Hepatic stellate cell (primary cell): Measurements from ENCODE around the gene GMDS.

Experiments used
- DNase-seq: peaks from one replicate; pipeline ENCODE4 v3.0.0; 2011; ENCODE audit warnings: low spot score

Gene GMDS

GRCh38 chr6:2205396-2205795 lies 40.0 kb downstream of the GMDS start:
- no peak for DNase-seq

GRCh38 chr6:2204272-2204671 lies 41.1 kb downstream of the GMDS start:
- DNase-seq = no peak

GRCh38 chr6:2203264-2203663 lies 42.1 kb downstream of the GMDS start:
- DNase-seq = no peak

- DNase-seq = no peak
These were observed 47.4 kb downstream of the GMDS start for GRCh38 chr6:2197984-2198383.

GRCh38 chr6:2197177-2197671 lies 48.2 kb downstream of the GMDS start:
- DNase-seq = no peak

GRCh38 chr6:2196079-2196679 lies 49.2 kb downstream of the GMDS start:
- DNase-seq = peak; percentile 25

- DNase-seq = no peak
These were observed 50.8 kb downstream of the GMDS start for GRCh38 chr6:2194643-2195042.

GRCh38 chr6:2193931-2194330 lies 51.5 kb downstream of the GMDS start:
- no peak for DNase-seq

- no peak for DNase-seq
These were observed 52.4 kb downstream of the GMDS start for GRCh38 chr6:2192976-2193375.

- DNase-seq = no peak
These were observed 54.0 kb downstream of the GMDS start for GRCh38 chr6:2191390-2191740.

- no peak for DNase-seq
These were observed 54.6 kb downstream of the GMDS start for GRCh38 chr6:2190661-2191389.

- no peak for DNase-seq
These were observed 56.5 kb downstream of the GMDS start for GRCh38 chr6:2188856-2189384.

- no peak for DNase-seq
These were observed 57.0 kb downstream of the GMDS start for GRCh38 chr6:2188397-2188796.

- no peak for DNase-seq
These were observed 57.6 kb downstream of the GMDS start for GRCh38 chr6:2187826-2188225.

GRCh38 chr6:2186516-2186915 lies 58.9 kb downstream of the GMDS start:
- no peak for DNase-seq

- DNase-seq = no peak
These were observed 59.9 kb downstream of the GMDS start for GRCh38 chr6:2185466-2185865.

- DNase-seq = no peak
These were observed 60.5 kb downstream of the GMDS start for GRCh38 chr6:2184700-2185455.

- DNase-seq = no peak
These were observed 61.7 kb downstream of the GMDS start for GRCh38 chr6:2183752-2184151.

GRCh38 chr6:2183246-2183645 lies 62.2 kb downstream of the GMDS start:
- no peak for DNase-seq

GRCh38 chr6:2182251-2182650 lies 63.2 kb downstream of the GMDS start:
- no peak for DNase-seq

GRCh38 chr6:2181567-2181966 lies 63.8 kb downstream of the GMDS start:
- DNase-seq = no peak

GRCh38 chr6:2179950-2180349 lies 65.5 kb downstream of the GMDS start:
- DNase-seq = no peak

GRCh38 chr6:2179241-2179640 lies 66.2 kb downstream of the GMDS start:
- DNase-seq = no peak
